NCI-H82 treated with DMSO at 0.1 percent for 48 hours (cell line): ENCODE measurements around the gene TMEM170B.
"Not testable (repeated sequence)": the region's sequence is repeated elsewhere in the genome, so short reads cannot be mapped to it uniquely, and the experiment has no call there.

ENCODE experiments used
- DNase-seq: peaks from one replicate; lab custom pipeline; 2025; ENCODE audit not compliant: unreplicated experiment; lab: John Stamatoyannopoulos, UW

Gene TMEM170B

GRCh38 chr6:11527274-11527870 is 10.2 kb upstream of the TMEM170B start:
- DNase-seq: no peak

- no peak for DNase-seq
Observed at GRCh38 chr6:11528996-11529395, 8.6 kb upstream of the TMEM170B start.

- DNase-seq: no peak
Observed at GRCh38 chr6:11532097-11532496, 5.5 kb upstream of the TMEM170B start.

GRCh38 chr6:11534561-11534960 is 3.0 kb upstream of the TMEM170B start:
- DNase-seq: no peak

GRCh38 chr6:11535801-11536230 is 1.7 kb upstream of the TMEM170B start:
- DNase-seq: no peak

GRCh38 chr6:11536795-11537194 is 754 bp upstream of the TMEM170B start:
- no peak for DNase-seq

- peak; percentile 52 for DNase-seq
Observed at GRCh38 chr6:11538052-11538818, 686 bp downstream of the TMEM170B start.

- DNase-seq: peak; percentile 52
Observed at GRCh38 chr6:11538819-11539468, 1.4 kb downstream of the TMEM170B start.

GRCh38 chr6:11542863-11543262 is 5.3 kb downstream of the TMEM170B start:
- DNase-seq: no peak

- no peak for DNase-seq
Observed at GRCh38 chr6:11543919-11544518, 6.5 kb downstream of the TMEM170B start.

- DNase-seq: not testable (repeated sequence)
Observed at GRCh38 chr6:11547846-11548245, 10.3 kb downstream of the TMEM170B start.

- DNase-seq: not testable (repeated sequence)
Observed at GRCh38 chr6:11548578-11548977, 11.0 kb downstream of the TMEM170B start.

GRCh38 chr6:11551053-11551452 is 13.5 kb downstream of the TMEM170B start:
- no peak for DNase-seq

- DNase-seq: no peak
Observed at GRCh38 chr6:11552442-11552841, 14.9 kb downstream of the TMEM170B start.

GRCh38 chr6:11553824-11554223 is 16.3 kb downstream of the TMEM170B start:
- DNase-seq: no peak

GRCh38 chr6:11556309-11556708 is 18.8 kb downstream of the TMEM170B start:
- DNase-seq: no peak

- DNase-seq: no peak
Observed at GRCh38 chr6:11563793-11564192, 26.2 kb downstream of the TMEM170B start.

GRCh38 chr6:11566609-11567008 is 29.1 kb downstream of the TMEM170B start:
- DNase-seq: no peak

GRCh38 chr6:11571073-11571472 is 33.5 kb downstream of the TMEM170B start:
- no peak for DNase-seq

GRCh38 chr6:11575408-11576033 is 38.0 kb downstream of the TMEM170B start:
- peak; percentile 22 for DNase-seq

- DNase-seq: no peak
Observed at GRCh38 chr6:11580686-11581405, 43.3 kb downstream of the TMEM170B start.
